Keratinocyte (primary cell): ENCODE results near the gene VPS13D. TPM values are rescaled to one million over a fixed set of nuclear protein-coding genes. Genes with fewer than 3 reads are reported as not detected.

Source experiments
- DNase-seq: peaks from one replicate; pipeline ENCODE4 v3.0.0-alpha.2; 2011; ENCODE audit warnings: low read depth, missing footprints, low spot score
- FAIRE-seq: peaks from 2 replicates; lab custom pipeline; 2011; peaks lifted over from hg19 to GRCh38; lab: Jason Lieb, UNC
- H2AFZ ChIP-seq: 2 replicates; pipeline ENCODE4 v1.6.0; 2012; ENCODE audit warnings: low read length, control low read depth, inconsistent platforms; ENCODE audit not compliant: control insufficient read depth
- H3K27ac ChIP-seq: 2 replicates; pipeline ENCODE4 v1.5.1; 2011; ENCODE audit warnings: low read length; ENCODE audit not compliant: control insufficient read depth, insufficient read depth
- H3K27me3 ChIP-seq: 3 replicates; pipeline ENCODE4 v1.6.0; 2011; ENCODE audit warnings: low read length; ENCODE audit not compliant: control insufficient read depth, insufficient read depth; ENCODE audit errors: extremely low read depth
- H3K36me3 ChIP-seq, 2 experiments: 2 replicates in 1 of 2; 3 replicates in 1 of 2; pipeline ENCODE4 v1.5.1; 2011; ENCODE audit warnings: low read length in 2 of 2, mild to moderate bottlenecking in 1 of 2; ENCODE audit not compliant: control insufficient read depth in 2 of 2, insufficient read depth in 2 of 2; ENCODE audit errors: extremely low read depth in 1 of 2
- H3K4me1 ChIP-seq: 3 replicates; pipeline ENCODE4 v1.5.1; 2011; ENCODE audit warnings: low read length; ENCODE audit not compliant: control insufficient read depth, insufficient read depth; ENCODE audit errors: extremely low read depth
- H3K4me2 ChIP-seq: 3 replicates; pipeline ENCODE4 v1.6.0; 2011; ENCODE audit warnings: low read depth, low read length; ENCODE audit not compliant: control insufficient read depth, insufficient read depth; ENCODE audit errors: extremely low read depth
- H3K4me3 ChIP-seq, 3 experiments: fragments of 200-600 bp in 1 of 3; sonication (generic) in 1 of 3; 2 replicates in 2 of 3; 3 replicates in 1 of 3; pipeline ENCODE4 v1.5.1; 2011 to 2016; ENCODE audit warnings: low read length in 3 of 3, mild to moderate bottlenecking in 3 of 3, control low read depth in 2 of 3, inconsistent platforms in 1 of 3, low read depth in 1 of 3, mixed read lengths in 1 of 3, mixed run types in 1 of 3, moderate library complexity in 1 of 3; ENCODE audit not compliant: control insufficient read depth in 2 of 3, insufficient read depth in 2 of 3; ENCODE audit errors: extremely low read depth in 1 of 3
- H3K79me2 ChIP-seq: 2 replicates; pipeline ENCODE4 v1.6.0; 2012; ENCODE audit warnings: low read length; ENCODE audit not compliant: control insufficient read depth, insufficient read depth
- H3K9ac ChIP-seq: 3 replicates; pipeline ENCODE4 v1.6.0; 2011; ENCODE audit warnings: low read length; ENCODE audit not compliant: control insufficient read depth, insufficient read depth; ENCODE audit errors: extremely low read depth
- H3K9me1 ChIP-seq: 3 replicates; pipeline ENCODE4 v1.6.0; 2011; ENCODE audit warnings: low read length; ENCODE audit not compliant: control insufficient read depth, insufficient read depth; ENCODE audit errors: extremely low read depth
- H3K9me3 ChIP-seq: 2 replicates; pipeline ENCODE4 v1.5.1; 2012; ENCODE audit warnings: low read depth, low read length; ENCODE audit not compliant: control insufficient read depth
- H4K20me1 ChIP-seq: 3 replicates; pipeline ENCODE4 v1.6.0; 2011; ENCODE audit warnings: low read length; ENCODE audit not compliant: control insufficient read depth, insufficient read depth; ENCODE audit errors: extremely low read depth
- CTCF ChIP-seq, 3 experiments: IDR thresholded peaks in 1 of 3; conservative IDR thresholded peaks in 1 of 3; optimal IDR thresholded peaks in 1 of 3; 2 replicates in 2 of 3; 3 replicates in 1 of 3; pipeline versions ENCODE3 to v1.5.1; 2011; ENCODE audit warnings: low read length in 3 of 3, mild to moderate bottlenecking in 3 of 3, moderate library complexity in 2 of 3, control low read depth in 1 of 3, inconsistent platforms in 1 of 3; ENCODE audit not compliant: insufficient read depth in 2 of 3; ENCODE audit errors: extremely low read depth in 1 of 3
- EZH2 ChIP-seq: IDR thresholded peaks from one replicate; pipeline ENCODE4 v1.6.1; 2012; ENCODE audit warnings: inconsistent platforms, mild to moderate bottlenecking, low read length, moderate library complexity
- dilution Hi-C: fragments of 300-500 bp; cut with MboI; formaldehyde crosslinking; loops from one replicate; pipeline ENCODE4 v1.7.0; 2020; ENCODE audit warnings: low sequenced_read_pairs; ENCODE audit not compliant: extremely low pct_ligation_motif_present
- polyA plus RNA-seq, 5 experiments: library from polyadenylated mRNA; depleted of rRNA in 3 of 5; stranded (reverse) in 3 of 5; stranded (forward) in 1 of 5; unstranded in 1 of 5; fragments of >200 nt; gene quantifications; 1 replicate in 1 of 5; 2 replicates in 3 of 5; 3 replicates in 1 of 5; pipeline versions ENCODE4 v1.2.1 to v1.2.3, GENCODE V29; 2011 to 2012; ENCODE audit warnings: missing spikeins in 2 of 5, low read depth in 1 of 5, low replicate concordance in 1 of 5

VPS13D gene
- polyA plus RNA-seq, 1 donor (not counting 4 experiments of a cell fraction or from before 2014, with no cell fraction given), result 19.0 TPM

GRCh38 chr1:12508849-12509248, 279.0 kb downstream of the VPS13D start:
- H3K4me3 ChIP-seq, result no peak overlapping the region
- no peaks in the 10 kb centered on the region for H4K20me1 ChIP-seq
- no peaks in the 10 kb centered on the region for H3K27me3 ChIP-seq
- H3K4me2 ChIP-seq, result no peak overlapping the region
- no peak for FAIRE-seq
- H3K9me1 ChIP-seq, result no peaks in the 10 kb centered on the region
- dilution Hi-C loops, result no loop called here
- H3K4me1 ChIP-seq, result no peaks in the 10 kb centered on the region
- H3K27ac ChIP-seq, result no peak overlapping the region
- TF ChIP-seq CTCF (optimal IDR thresholded peaks at IDR 0.05 in 1 of 3, IDR thresholded peaks at IDR 0.05 in 1 of 3, conservative IDR thresholded peaks at IDR 0.05 in 1 of 3; ENCODE audit: extremely low read depth in 1 of 3, insufficient read depth in 2 of 3, low read length in 3 of 3) (no peak), EZH2 (no peak)
- no peak for DNase-seq
- no peak overlapping the region for H3K9ac ChIP-seq
- H3K9me3 ChIP-seq, result no peaks in the 10 kb centered on the region
- peaks cover 11 to 30% of the 10 kb centered on the region in 2 experiments for H3K36me3 ChIP-seq
- H2AFZ ChIP-seq, result no peak overlapping the region
- H3K79me2 ChIP-seq, result no peaks in the 10 kb centered on the region

- no peak overlapping the region for H2AFZ ChIP-seq
- no peak overlapping the region for H3K9ac ChIP-seq
- H3K9me3 ChIP-seq, result no peaks in the 10 kb centered on the region
- no peak for TF ChIP-seq EZH2
- H4K20me1 ChIP-seq, result no peaks in the 10 kb centered on the region
- no peaks in the 10 kb centered on the region for H3K4me1 ChIP-seq
- no peaks in the 10 kb centered on the region for H3K27me3 ChIP-seq
- dilution Hi-C loops, result no loop called here
- H3K36me3 ChIP-seq, result peaks cover 11 to 23% of the 10 kb centered on the region in 2 experiments
- H3K4me2 ChIP-seq, result no peak overlapping the region
- DNase-seq, result no peak
- no peak for FAIRE-seq
- H3K4me3 ChIP-seq, result no peak overlapping the region
- no peaks in the 10 kb centered on the region for H3K79me2 ChIP-seq
- H3K9me1 ChIP-seq, result no peaks in the 10 kb centered on the region
- H3K27ac ChIP-seq, result no peak overlapping the region
These were observed 281.3 kb downstream of the VPS13D start for GRCh38 chr1:12511128-12511484.
